GM12878 (cell line): ENCODE data around the gene TMEM97. TPM values are rescaled to one million over a fixed set of nuclear protein-coding genes. Genes with fewer than 3 reads are reported as not detected.

Experiments
- ATAC-seq: fragments of 200-7000 bp; cut with Tn5 transposase; 3 replicates; pipeline ENCODE4 v1.9.1; 2020; ENCODE audit warnings: mild to moderate bottlenecking, moderate library complexity
- BruUV-seq: library from RNA; stranded (reverse); fragments of 400-500 nt; replicated peaks from 2 replicates; lab custom pipeline; 2021; lab: Mats Ljungman, UMichigan
- CTCF ChIA-PET: fragments of 300-600 bp; sonication (Branson Sonifier 250); formaldehyde crosslinking; extraction: SDS; loops from one replicate; lab custom pipeline; 2021; ENCODE audit warnings: inconsistent platforms; lab: Yijun Ruan, JAX
- POLR2A ChIA-PET: fragments of 350-600 bp; formaldehyde crosslinking; extraction: SDS; loops from one replicate; lab custom pipeline; 2021; ENCODE audit warnings: inconsistent platforms; lab: Charles Lee
- RAD21 ChIA-PET: fragments of 300-600 bp; sonication (Branson Sonifier 250); formaldehyde crosslinking; loops from one replicate; lab custom pipeline; 2023; ENCODE audit warnings: antibody characterized with exemption; ENCODE audit not compliant: unreplicated experiment; lab: Charles Lee
- SMC1A ChIA-PET: fragments of 300-600 bp; sonication (Branson Sonifier 250); formaldehyde crosslinking; loops from one replicate; lab custom pipeline; 2023; ENCODE audit not compliant: unreplicated experiment, uncharacterized antibody; lab: Charles Lee
- DNase-seq: peaks from one replicate; pipeline ENCODE4 v3.0.0-alpha.2; 2011; ENCODE audit warnings: low read depth, low spot score
- FAIRE-seq: peaks from 3 replicates; lab custom pipeline; 2011; peaks lifted over from hg19 to GRCh38; lab: Jason Lieb, UNC
- H2AFZ ChIP-seq: 2 replicates; pipeline ENCODE4 v1.6.0; 2011; ENCODE audit warnings: low read depth, low read length, control low read depth; ENCODE audit not compliant: control insufficient read depth
- H3K27ac ChIP-seq: 2 replicates; pipeline ENCODE4 v1.5.1; 2011; ENCODE audit warnings: control low read depth; ENCODE audit not compliant: control insufficient read depth, insufficient read depth
- H3K27me3 ChIP-seq, 2 experiments: replicated peaks in 1 of 2; 2 replicates each; pipeline versions ENCODE4 v1.6.0 to v1.6.1; 2011; ENCODE audit warnings: low read length in 1 of 2; ENCODE audit not compliant: control insufficient read depth in 2 of 2, insufficient read depth in 2 of 2
- H3K36me3 ChIP-seq, 2 experiments: 2 replicates each; pipeline ENCODE4 v1.5.1; 2011; ENCODE audit warnings: low read length in 1 of 2; ENCODE audit not compliant: control insufficient read depth in 2 of 2, insufficient read depth in 2 of 2
- H3K4me1 ChIP-seq: 2 replicates; pipeline ENCODE4 v1.6.1; 2011; ENCODE audit warnings: mild to moderate bottlenecking, low read length, moderate library complexity, mixed read lengths; ENCODE audit not compliant: control insufficient read depth, insufficient read depth
- H3K4me2 ChIP-seq: 2 replicates; pipeline ENCODE4 v1.6.0; 2011; ENCODE audit warnings: control low read depth; ENCODE audit not compliant: control insufficient read depth, insufficient read depth
- H3K4me3 ChIP-seq: fragments of 200-600 bp; sonication (generic); 2 replicates; pipeline ENCODE4 v1.5.1; 2016
- H3K79me2 ChIP-seq: 2 replicates; pipeline ENCODE4 v1.6.0; 2011; ENCODE audit warnings: low read length; ENCODE audit not compliant: control insufficient read depth, insufficient read depth
- H3K9ac ChIP-seq: 2 replicates; pipeline ENCODE4 v1.8.0; 2011; ENCODE audit warnings: low read length, control low read depth, mixed read lengths; ENCODE audit not compliant: control insufficient read depth, insufficient read depth
- H3K9me3 ChIP-seq: replicated peaks from 3 replicates; pipeline ENCODE4 v1.5.1; 2011; ENCODE audit warnings: mild to moderate bottlenecking, low read length; ENCODE audit not compliant: control insufficient read depth, insufficient read depth
- H4K20me1 ChIP-seq: 2 replicates; pipeline ENCODE4 v1.6.0; 2011; ENCODE audit not compliant: control insufficient read depth, insufficient read depth
- BHLHE40 ChIP-seq, 2 experiments: fragments of 450-650 bp in 1 of 2; IDR thresholded peaks; 2 replicates each; pipeline ENCODE4 v1.6.1; 2011 to 2017; ENCODE audit warnings: low read depth in 2 of 2, borderline replicate concordance in 1 of 2, improper control_type of control experiment in 1 of 2, low read length in 1 of 2, mild to moderate bottlenecking in 1 of 2
- NR2C1 ChIP-seq: fragments of 450-650 bp; IDR thresholded peaks from 2 replicates; pipeline ENCODE4 v1.6.1; 2017; ENCODE audit warnings: antibody characterized with exemption, mild to moderate bottlenecking, moderate library complexity
- POLR2A ChIP-seq: IDR thresholded peaks from 2 replicates; pipeline ENCODE4 v1.6.1; 2011; ENCODE audit warnings: low read depth, mild to moderate bottlenecking, low read length
- RFX5 ChIP-seq: IDR thresholded peaks from 2 replicates; pipeline ENCODE4 v1.6.1; 2011; ENCODE audit warnings: low read depth, low read length, improper control_type of control experiment
- STAT1 ChIP-seq: fragments of 450-650 bp; conservative IDR thresholded peaks from 2 replicates; pipeline ENCODE4 v1.6.1; 2014; ENCODE audit warnings: antibody characterized with exemption, mild to moderate bottlenecking
- WGBS: methylation state at CpG from one replicate; pipeline ENCODE4 v1.1.6; 2016; ENCODE audit warnings: low lambda C conversion rate; ENCODE audit not compliant: insufficient replicate concordance, insufficient coverage; ENCODE audit errors: missing lambda C conversion rate; 5-methylcytosine and 5-hydroxymethylcytosine counted together
- in situ Hi-C: fragments of 300-500 bp; cut with MboI; formaldehyde crosslinking; loops from 9 replicates; pipeline ENCODE4 v1.14.3; 2018; ENCODE audit warnings: mixed read lengths
- intact Hi-C: fragments of 100-400 bp; cut with micrococcal nuclease; formaldehyde crosslinking; loops from one replicate; pipeline ENCODE4 v1.14.2; 2022; ENCODE audit not compliant: unreplicated experiment
- polyA plus RNA-seq, 11 experiments: library from polyadenylated mRNA; depleted of rRNA in 4 of 11; unstranded in 6 of 11; stranded (reverse) in 5 of 11; fragments of >200 nt; fragmentation: Nextera tagmentation in 4 of 11; fragmentation: Illumina TruSeq in 1 of 11; extraction: Ambion mirVana in 4 of 11; extraction: Trizol in 1 of 11; gene quantifications; 1 replicate in 1 of 11; 2 replicates in 10 of 11; pipeline versions ENCODE4 v1.2.1 to v1.2.3, GENCODE V29; 2011 to 2016; ENCODE audit warnings: inconsistent platforms in 2 of 11, missing spikeins in 2 of 11, low read depth in 1 of 11
- total RNA-seq, 4 experiments: library from RNA; depleted of rRNA in 3 of 4; stranded (reverse); fragments of >200 nt in 3 of 4; fragmentation: Illumina TruSeq in 1 of 4; extraction: Trizol in 1 of 4; gene quantifications; 2 replicates each; pipeline versions ENCODE4 v1.2.1 to v1.2.3, GENCODE V29; 2013 to 2021
- TF ChIP-seq, protein P1 (sequence below): IDR thresholded peaks from 2 replicates; pipeline ENCODE4 v1.6.1; 2012; ENCODE audit warnings: low read depth, low read length, improper control_type of control experiment
- TF ChIP-seq, protein P2 (sequence below): fragments of 450-650 bp; IDR thresholded peaks from 2 replicates; pipeline ENCODE4 v1.6.1; 2017; ENCODE audit warnings: low read depth, mild to moderate bottlenecking, moderate library complexity
- TF ChIP-seq, protein P3 (sequence below): fragments of 150-350 bp; IDR thresholded peaks from 2 replicates; pipeline ENCODE4 v1.6.1; 2016; ENCODE audit warnings: low read depth, low read length

Gene TMEM97
- total and polyA plus RNA-seq, 10 of the 15 experiments (the other 5 are each of a cell fraction or from before 2014, with no cell fraction given), result 58.0 to 134 (median 86.0) TPM

DNA sequence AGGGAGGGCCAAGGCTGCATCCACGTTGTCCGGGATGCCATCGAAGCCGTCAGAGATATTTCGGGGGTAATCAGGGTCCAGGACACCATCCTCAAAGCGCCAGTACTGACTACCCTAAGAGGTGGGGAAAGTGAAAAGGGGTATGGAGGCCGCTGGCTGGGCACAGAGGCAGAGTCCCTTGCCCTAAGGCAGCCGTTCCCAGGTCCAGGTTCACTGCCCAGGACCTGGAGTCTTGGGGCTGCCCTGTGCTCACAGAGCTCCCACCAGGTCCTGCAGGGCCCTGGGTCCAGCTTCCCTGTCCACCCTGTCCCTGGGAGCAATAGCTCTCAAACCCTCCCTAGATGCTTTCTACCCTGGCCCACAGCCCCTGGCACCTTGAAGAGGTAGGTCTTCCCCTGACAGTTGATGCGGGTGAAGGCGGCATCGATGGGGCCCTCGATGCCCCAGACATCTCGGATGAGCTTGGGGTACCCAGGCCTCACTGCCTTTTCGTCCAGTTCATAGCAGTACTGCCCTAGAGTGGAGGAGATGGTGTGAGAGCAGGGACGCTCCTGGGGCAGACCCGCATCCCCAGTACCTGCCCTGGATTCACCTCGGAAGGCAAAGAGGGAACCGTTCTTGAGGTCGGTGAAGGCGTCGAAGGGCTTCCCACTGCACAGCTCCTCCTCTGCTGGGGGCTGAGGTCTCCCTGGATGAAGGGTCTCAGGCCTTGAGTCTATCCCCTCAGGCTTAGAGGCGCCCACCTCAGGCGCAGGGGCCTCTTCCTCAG, 50.1 kb downstream of the TMEM97 start:
- POLR2A ChIA-PET, result interaction anchor here (2.1 kb wide), 1 partner anchor 12 kb away, joined by 8 read pairs; the partner anchor contains the start of gene POLDIP2
- in situ Hi-C loops, result no loop called here
- Histone ChIP-seq H4K20me1 (peaks cover 3% of the 10 kb centered on the region; the same call in 1 of the 2 replicates), H3K36me3 (no peaks in the 10 kb centered on the region; a peak in 1 of 4 replicates), H3K9me3 (no peaks in the 10 kb centered on the region), H3K4me3 (no peak overlapping the region), H3K4me2 (no peak overlapping the region), H3K27ac (no peak overlapping the region), H3K27me3 (no peaks in the 10 kb centered on the region)
- SMC1A ChIA-PET, result interaction anchor here (0.9 kb wide), 1 partner anchor 11 kb away, joined by 4 read pairs; the partner anchor contains the start of gene POLDIP2
- BruUV-seq, result no TSS peak
- DNase-seq, result no peak
- FAIRE-seq, result no peak
- ATAC-seq, result no peak
- WGBS, result 88% methylated on average over 23 of the region's 23 CpGs
- peak; percentile 15; the same call in 1 of the 2 replicates for TF ChIP-seq POLR2A
- no peak for TF ChIP-seq RFX5
- TF ChIP-seq, all 136 proteins: peak for 1
- CTCF ChIA-PET, result interaction anchor here (1.2 kb wide), 1 partner anchor 48 kb away, joined by 4 read pairs; no protein-coding TSS in a partner anchor
- RAD21 ChIA-PET, result no interaction called here
- Histone ChIP-seq H3K4me1 (peaks cover 7% of the 10 kb centered on the region), H2AFZ (no peak overlapping the region), H3K79me2 (peaks cover 2% of the 10 kb centered on the region; the same call in 1 of the 2 replicates), H3K9ac (no peak overlapping the region)
- intact Hi-C loops, result no loop called here

DNA sequence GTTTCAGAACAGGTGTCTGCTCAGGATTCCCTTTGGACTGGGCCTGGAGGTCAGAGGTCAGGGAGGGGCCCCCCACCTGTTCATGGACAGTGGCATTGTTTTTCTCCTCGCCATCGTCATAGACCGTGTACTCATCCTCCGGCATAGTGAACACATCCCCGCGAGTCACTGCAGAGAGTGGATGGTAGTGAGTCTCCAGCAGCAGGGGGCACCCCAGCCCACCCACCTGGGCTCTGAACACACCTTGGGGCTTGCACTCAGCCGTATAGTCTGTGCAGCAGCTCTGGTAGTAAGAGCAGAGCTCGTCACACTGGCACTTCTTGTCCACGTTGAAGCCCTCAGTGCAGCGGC, 50.7 kb downstream of the TMEM97 start:
- H3K4me2 ChIP-seq, result no peak overlapping the region
- no peak overlapping the region for H3K4me3 ChIP-seq
- intact Hi-C loops, result loop anchor here (10.0 kb wide), 2 partner anchors 65 to 175 kb away; no protein-coding TSS in a partner anchor
- peaks cover 2% of the 10 kb centered on the region; the same call in 1 of the 2 replicates for H3K79me2 ChIP-seq
- no peak overlapping the region for H3K9ac ChIP-seq
- H4K20me1 ChIP-seq, result peaks cover 3% of the 10 kb centered on the region; the same call in 1 of the 2 replicates
- RAD21 ChIA-PET, result no interaction called here
- DNase-seq (no peak), ATAC-seq (no peak), FAIRE-seq (no peak)
- POLR2A ChIA-PET, result interaction anchor here (1.2 to 2.1 kb wide), 2 partner anchors 12 to 239 kb away, joined by 3 to 8 read pairs; partner anchors contain the start of gene POLDIP2
- H3K27ac ChIP-seq, result no peak overlapping the region
- H3K27me3 ChIP-seq, result no peaks in the 10 kb centered on the region
- peaks cover 7% of the 10 kb centered on the region for H3K4me1 ChIP-seq
- no peak overlapping the region for H2AFZ ChIP-seq
- 96% methylated on average over 9 of the region's 10 CpGs for WGBS
- in situ Hi-C loops, result loop anchor here (10.0 kb wide), 1 partner anchor 175 kb away; no protein-coding TSS in a partner anchor
- H3K9me3 ChIP-seq, result no peaks in the 10 kb centered on the region
- SMC1A ChIA-PET, result interaction anchor here (1.2 kb wide), 1 partner anchor 114 kb away, joined by 3 read pairs; no protein-coding TSS in a partner anchor
- no peaks in the 10 kb centered on the region for H3K36me3 ChIP-seq
- CTCF ChIA-PET, result interaction anchor here (1.2 kb wide), 1 partner anchor 47 kb away, joined by 4 read pairs; no protein-coding TSS in a partner anchor
- BruUV-seq, result no TSS peak
- TF ChIP-seq, protein P1, sequence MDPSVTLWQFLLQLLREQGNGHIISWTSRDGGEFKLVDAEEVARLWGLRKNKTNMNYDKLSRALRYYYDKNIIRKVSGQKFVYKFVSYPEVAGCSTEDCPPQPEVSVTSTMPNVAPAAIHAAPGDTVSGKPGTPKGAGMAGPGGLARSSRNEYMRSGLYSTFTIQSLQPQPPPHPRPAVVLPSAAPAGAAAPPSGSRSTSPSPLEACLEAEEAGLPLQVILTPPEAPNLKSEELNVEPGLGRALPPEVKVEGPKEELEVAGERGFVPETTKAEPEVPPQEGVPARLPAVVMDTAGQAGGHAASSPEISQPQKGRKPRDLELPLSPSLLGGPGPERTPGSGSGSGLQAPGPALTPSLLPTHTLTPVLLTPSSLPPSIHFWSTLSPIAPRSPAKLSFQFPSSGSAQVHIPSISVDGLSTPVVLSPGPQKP, result no peak
- TF ChIP-seq STAT1 (no peak), BHLHE40 (IDR thresholded peaks at IDR 0.05; ENCODE audit: borderline replicate concordance in 1 of 2, low read depth in 2 of 2, low read length in 1 of 2) (no peak), NR2C1 (no peak)
- TF ChIP-seq, protein P2, sequence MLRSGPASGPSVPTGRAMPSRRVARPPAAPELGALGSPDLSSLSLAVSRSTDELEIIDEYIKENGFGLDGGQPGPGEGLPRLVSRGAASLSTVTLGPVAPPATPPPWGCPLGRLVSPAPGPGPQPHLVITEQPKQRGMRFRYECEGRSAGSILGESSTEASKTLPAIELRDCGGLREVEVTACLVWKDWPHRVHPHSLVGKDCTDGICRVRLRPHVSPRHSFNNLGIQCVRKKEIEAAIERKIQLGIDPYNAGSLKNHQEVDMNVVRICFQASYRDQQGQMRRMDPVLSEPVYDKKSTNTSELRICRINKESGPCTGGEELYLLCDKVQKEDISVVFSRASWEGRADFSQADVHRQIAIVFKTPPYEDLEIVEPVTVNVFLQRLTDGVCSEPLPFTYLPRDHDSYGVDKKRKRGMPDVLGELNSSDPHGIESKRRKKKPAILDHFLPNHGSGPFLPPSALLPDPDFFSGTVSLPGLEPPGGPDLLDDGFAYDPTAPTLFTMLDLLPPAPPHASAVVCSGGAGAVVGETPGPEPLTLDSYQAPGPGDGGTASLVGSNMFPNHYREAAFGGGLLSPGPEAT, result no peak
- TF ChIP-seq, protein P3, sequence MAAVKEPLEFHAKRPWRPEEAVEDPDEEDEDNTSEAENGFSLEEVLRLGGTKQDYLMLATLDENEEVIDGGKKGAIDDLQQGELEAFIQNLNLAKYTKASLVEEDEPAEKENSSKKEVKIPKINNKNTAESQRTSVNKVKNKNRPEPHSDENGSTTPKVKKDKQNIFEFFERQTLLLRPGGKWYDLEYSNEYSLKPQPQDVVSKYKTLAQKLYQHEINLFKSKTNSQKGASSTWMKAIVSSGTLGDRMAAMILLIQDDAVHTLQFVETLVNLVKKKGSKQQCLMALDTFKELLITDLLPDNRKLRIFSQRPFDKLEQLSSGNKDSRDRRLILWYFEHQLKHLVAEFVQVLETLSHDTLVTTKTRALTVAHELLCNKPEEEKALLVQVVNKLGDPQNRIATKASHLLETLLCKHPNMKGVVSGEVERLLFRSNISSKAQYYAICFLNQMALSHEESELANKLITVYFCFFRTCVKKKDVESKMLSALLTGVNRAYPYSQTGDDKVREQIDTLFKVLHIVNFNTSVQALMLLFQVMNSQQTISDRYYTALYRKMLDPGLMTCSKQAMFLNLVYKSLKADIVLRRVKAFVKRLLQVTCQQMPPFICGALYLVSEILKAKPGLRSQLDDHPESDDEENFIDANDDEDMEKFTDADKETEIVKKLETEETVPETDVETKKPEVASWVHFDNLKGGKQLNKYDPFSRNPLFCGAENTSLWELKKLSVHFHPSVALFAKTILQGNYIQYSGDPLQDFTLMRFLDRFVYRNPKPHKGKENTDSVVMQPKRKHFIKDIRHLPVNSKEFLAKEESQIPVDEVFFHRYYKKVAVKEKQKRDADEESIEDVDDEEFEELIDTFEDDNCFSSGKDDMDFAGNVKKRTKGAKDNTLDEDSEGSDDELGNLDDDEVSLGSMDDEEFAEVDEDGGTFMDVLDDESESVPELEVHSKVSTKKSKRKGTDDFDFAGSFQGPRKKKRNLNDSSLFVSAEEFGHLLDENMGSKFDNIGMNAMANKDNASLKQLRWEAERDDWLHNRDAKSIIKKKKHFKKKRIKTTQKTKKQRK, result no peak
